Skeletal muscle satellite cell (primary cell): Measurements from ENCODE around the gene MARK4.
"Not testable (repeated sequence)": the region's sequence is repeated elsewhere in the genome, so short reads cannot be mapped to it uniquely, and the experiment has no call there.

Source experiments
- H3K27me3 ChIP-seq: 2 replicates; pipeline ENCODE4 v1.7.0; 2013; ENCODE audit warnings: low read length; ENCODE audit not compliant: control insufficient read depth, insufficient read depth
- H3K36me3 ChIP-seq: 2 replicates; pipeline ENCODE4 v1.7.0; 2013; ENCODE audit warnings: mild to moderate bottlenecking, control low read depth, low read length; ENCODE audit not compliant: insufficient read depth
- H3K4me1 ChIP-seq: 2 replicates; pipeline ENCODE4 v1.7.0; 2013; ENCODE audit warnings: low read length; ENCODE audit not compliant: control insufficient read depth, insufficient read depth
- H3K4me2 ChIP-seq: 2 replicates; pipeline ENCODE4 v1.7.0; 2013; ENCODE audit warnings: mild to moderate bottlenecking, low read length
- H3K4me3 ChIP-seq: 2 replicates; pipeline ENCODE4 v1.7.0; 2013; ENCODE audit warnings: low read length
- H3K9ac ChIP-seq: 2 replicates; pipeline ENCODE4 v1.7.0; 2013; ENCODE audit warnings: mild to moderate bottlenecking, low read depth, low read length, moderate library complexity
- H3K9me3 ChIP-seq: replicated peaks from 2 replicates; pipeline ENCODE4 v1.7.0; 2013; ENCODE audit warnings: mild to moderate bottlenecking, control low read depth, low read length

The MARK4 gene

GRCh38 chr19:45218911-45219743 is 31.9 kb upstream of the MARK4 start:
- H3K27me3 ChIP-seq: peaks cover 72% of the 10 kb centered on the region
- no peak overlapping the region for H3K4me3 ChIP-seq

GRCh38 chr19:45222724-45223123 is 28.3 kb upstream of the MARK4 start:
- H3K9ac ChIP-seq: no peak overlapping the region
- H3K9me3 ChIP-seq: no peaks in the 10 kb centered on the region
- no peak overlapping the region for H3K4me3 ChIP-seq
- H3K4me2 ChIP-seq: no peak overlapping the region
- peaks cover 43% of the 10 kb centered on the region for H3K27me3 ChIP-seq
- H3K4me1 ChIP-seq: no peaks in the 10 kb centered on the region
- H3K36me3 ChIP-seq: no peaks in the 10 kb centered on the region

More at GRCh38 chr19:45218911-45219743, 31.9 kb upstream of the MARK4 start:
- no peaks in the 10 kb centered on the region for H3K36me3 ChIP-seq
- H3K9ac ChIP-seq: no peak overlapping the region
- peaks cover 3% of the 10 kb centered on the region for H3K4me1 ChIP-seq
- H3K4me2 ChIP-seq: no peak overlapping the region
- H3K9me3 ChIP-seq: no peaks in the 10 kb centered on the region

- H3K4me3 ChIP-seq: no peak overlapping the region
- H3K9me3 ChIP-seq: no peaks in the 10 kb centered on the region
- H3K27me3 ChIP-seq: peaks cover 32% of the 10 kb centered on the region
- H3K36me3 ChIP-seq: no peaks in the 10 kb centered on the region
- H3K4me1 ChIP-seq: no peaks in the 10 kb centered on the region
- H3K4me2 ChIP-seq: no peak overlapping the region
- no peak overlapping the region for H3K9ac ChIP-seq
These were observed 27.2 kb upstream of the MARK4 start for GRCh38 chr19:45223879-45224278.

- Histone ChIP-seq H3K9me3 (no peaks in the 10 kb centered on the region), H3K4me2 (no peak overlapping the region), H3K4me1 (no peaks in the 10 kb centered on the region), H3K36me3 (no peaks in the 10 kb centered on the region), H3K27me3 (peaks cover 25% of the 10 kb centered on the region), H3K4me3 (no peak overlapping the region), H3K9ac (no peak overlapping the region)
These were observed 26.4 kb upstream of the MARK4 start for GRCh38 chr19:45224645-45225044.

- H3K4me2 ChIP-seq, H3K9me3 ChIP-seq, H3K9ac ChIP-seq, H3K36me3 ChIP-seq, H3K4me1 ChIP-seq, H3K4me3 ChIP-seq: not testable (repeated sequence)
- peaks cover 21% of the 10 kb centered on the region for H3K27me3 ChIP-seq
These were observed 22.0 kb upstream of the MARK4 start for GRCh38 chr19:45229056-45229455.

- no peaks in the 10 kb centered on the region for H3K9me3 ChIP-seq
- no peaks in the 10 kb centered on the region for H3K4me1 ChIP-seq
- H3K36me3 ChIP-seq: no peaks in the 10 kb centered on the region
- H3K4me3 ChIP-seq: no peak overlapping the region
- H3K27me3 ChIP-seq: peaks cover 42% of the 10 kb centered on the region
- no peak overlapping the region for H3K4me2 ChIP-seq
- H3K9ac ChIP-seq: no peak overlapping the region
These were observed 19.2 kb upstream of the MARK4 start for GRCh38 chr19:45231891-45232290.

GRCh38 chr19:45234089-45234869 is 16.8 kb upstream of the MARK4 start:
- Histone ChIP-seq H3K4me3 (no peak overlapping the region), H3K4me2 (no peak overlapping the region), H3K36me3 (no peaks in the 10 kb centered on the region), H3K9me3 (no peaks in the 10 kb centered on the region), H3K9ac (no peak overlapping the region), H3K27me3 (peaks cover 55% of the 10 kb centered on the region), H3K4me1 (no peaks in the 10 kb centered on the region)

- Histone ChIP-seq H3K4me1 (no peaks in the 10 kb centered on the region), H3K27me3 (peaks cover 58% of the 10 kb centered on the region), H3K9me3 (no peaks in the 10 kb centered on the region), H3K4me2 (no peak overlapping the region), H3K4me3 (no peak overlapping the region), H3K9ac (no peak overlapping the region), H3K36me3 (no peaks in the 10 kb centered on the region)
These were observed 15.6 kb upstream of the MARK4 start for GRCh38 chr19:45235485-45235884.

- no peak overlapping the region for H3K4me2 ChIP-seq
- H3K27me3 ChIP-seq: peaks cover 46% of the 10 kb centered on the region
- no peak overlapping the region for H3K9ac ChIP-seq
- no peaks in the 10 kb centered on the region for H3K36me3 ChIP-seq
- no peak overlapping the region for H3K4me3 ChIP-seq
- no peaks in the 10 kb centered on the region for H3K4me1 ChIP-seq
- H3K9me3 ChIP-seq: no peaks in the 10 kb centered on the region
These were observed 12.5 kb upstream of the MARK4 start for GRCh38 chr19:45238556-45238955.

- peaks cover 13% of the 10 kb centered on the region for H3K27me3 ChIP-seq
- H3K36me3 ChIP-seq: no peaks in the 10 kb centered on the region
- H3K9ac ChIP-seq: no peak overlapping the region
- no peak overlapping the region for H3K4me3 ChIP-seq
- H3K4me1 ChIP-seq: no peaks in the 10 kb centered on the region
- H3K4me2 ChIP-seq: no peak overlapping the region
- no peaks in the 10 kb centered on the region for H3K9me3 ChIP-seq
These were observed 7.8 kb upstream of the MARK4 start for GRCh38 chr19:45243144-45243732.

- Histone ChIP-seq H3K9ac (no peak overlapping the region), H3K9me3 (no peaks in the 10 kb centered on the region), H3K27me3 (peaks cover 12% of the 10 kb centered on the region), H3K4me1 (no peaks in the 10 kb centered on the region), H3K4me3 (no peak overlapping the region), H3K36me3 (no peaks in the 10 kb centered on the region), H3K4me2 (no peak overlapping the region)
These were observed 6.8 kb upstream of the MARK4 start for GRCh38 chr19:45244133-45244794.
